IMR-90 (cell line): ENCODE data around the gene GPC6. TPM values are rescaled to one million over a fixed set of nuclear protein-coding genes. Genes with fewer than 3 reads are reported as not detected.

ENCODE experiments used
- ATAC-seq: fragments of 200-7000 bp; cut with Tn5 transposase; 2 replicates; pipeline ENCODE4 v1.9.1; 2020; ENCODE audit warnings: low read depth, mild to moderate bottlenecking, moderate library complexity
- BruUV-seq: library from RNA; stranded (reverse); fragments of 400-500 nt; replicated peaks from 2 replicates; lab custom pipeline; 2021; lab: Mats Ljungman, UMichigan
- CTCF ChIA-PET: fragments of 300-600 bp; formaldehyde crosslinking; extraction: SDS; loops from one replicate; lab custom pipeline; 2021; ENCODE audit warnings: antibody characterized with exemption; lab: Yijun Ruan, JAX
- POLR2A ChIA-PET: fragments of 300-600 bp; sonication (Branson Sonifier 250); formaldehyde crosslinking; loops from one replicate; lab custom pipeline; 2022; ENCODE audit warnings: antibody characterized with exemption; ENCODE audit not compliant: unreplicated experiment; lab: Charles Lee
- DNase-seq: peaks from one replicate; pipeline ENCODE4 v3.0.0; 2013
- H2AFZ ChIP-seq: replicated peaks from 2 replicates; pipeline ENCODE3; 2013; ENCODE audit warnings: low read length, mild to moderate bottlenecking; ENCODE audit not compliant: poor library complexity
- H2AK5ac ChIP-seq: 2 replicates; pipeline ENCODE4 v1.6.1; 2013; ENCODE audit warnings: low read depth, low read length, inconsistent platforms
- H2AK9ac ChIP-seq: replicated peaks from 2 replicates; pipeline ENCODE3; 2013; ENCODE audit warnings: mild to moderate bottlenecking, low read depth, low read length, moderate library complexity; ENCODE audit not compliant: poor library complexity
- H2BK120ac ChIP-seq: 2 replicates; pipeline ENCODE4 v1.6.1; 2013; ENCODE audit warnings: low read depth, low read length, inconsistent platforms
- H2BK15ac ChIP-seq: 3 replicates; pipeline ENCODE4 v1.6.1; 2013; ENCODE audit warnings: low read depth, low read length, inconsistent platforms
- H2BK20ac ChIP-seq: 2 replicates; pipeline ENCODE4 v1.6.1; 2013; ENCODE audit warnings: low read depth, mild to moderate bottlenecking, inconsistent platforms, low read length, moderate library complexity
- H2BK5ac ChIP-seq: 2 replicates; pipeline ENCODE4 v1.6.1; 2013; ENCODE audit warnings: mild to moderate bottlenecking, low read depth, low read length, inconsistent platforms; ENCODE audit not compliant: poor library complexity, severe bottlenecking
- H3K14ac ChIP-seq: replicated peaks from 2 replicates; pipeline ENCODE4 v1.6.1; 2013; ENCODE audit warnings: low read depth, low read length, inconsistent platforms
- H3K18ac ChIP-seq: 2 replicates; pipeline ENCODE4 v1.6.1; 2013; ENCODE audit warnings: low read depth, low read length, control low read depth
- H3K23ac ChIP-seq: 2 replicates; pipeline ENCODE4 v1.6.1; 2013; ENCODE audit warnings: low read depth, low read length, inconsistent platforms
- H3K27ac ChIP-seq: 2 replicates; pipeline ENCODE4 v1.5.1; 2013; ENCODE audit warnings: mild to moderate bottlenecking, control low read depth, low read length; ENCODE audit not compliant: insufficient read depth
- H3K27me3 ChIP-seq: 2 replicates; pipeline ENCODE4 v1.6.1; 2013; ENCODE audit warnings: low read length; ENCODE audit not compliant: control insufficient read depth, insufficient read depth
- H3K36me3 ChIP-seq: 2 replicates; pipeline ENCODE4 v1.6.1; 2013; ENCODE audit warnings: low read length, mixed read lengths; ENCODE audit not compliant: control insufficient read depth, insufficient read depth
- H3K4ac ChIP-seq: 2 replicates; pipeline ENCODE4 v1.6.1; 2013; ENCODE audit warnings: low read depth, low read length, inconsistent platforms
- H3K4me1 ChIP-seq: 2 replicates; pipeline ENCODE4 v1.6.1; 2013; ENCODE audit warnings: low read length, mixed read lengths; ENCODE audit not compliant: control insufficient read depth, insufficient read depth
- H3K4me2 ChIP-seq: 2 replicates; pipeline ENCODE4 v1.6.1; 2013; ENCODE audit warnings: low read depth, mild to moderate bottlenecking, control low read depth, low read length, moderate library complexity
- H3K4me3 ChIP-seq: 2 replicates; pipeline ENCODE4 v1.5.1; 2013; ENCODE audit warnings: low read depth, mild to moderate bottlenecking, control low read depth, low read length, moderate library complexity; ENCODE audit not compliant: insufficient read depth
- H3K56ac ChIP-seq: 2 replicates; pipeline ENCODE4 v1.6.1; 2013; ENCODE audit warnings: low read length, inconsistent platforms; ENCODE audit not compliant: insufficient read depth; ENCODE audit errors: extremely low read depth
- H3K79me1 ChIP-seq, 2 experiments: 2 replicates each; pipeline ENCODE4 v1.6.1; 2013; ENCODE audit warnings: low read length in 2 of 2, inconsistent platforms in 1 of 2, low read depth in 1 of 2
- H3K9ac ChIP-seq: 2 replicates; pipeline ENCODE4 v1.6.1; 2013; ENCODE audit warnings: low read depth, low read length, control low read depth
- H3K9me1 ChIP-seq: 2 replicates; pipeline ENCODE4 v1.6.1; 2013; ENCODE audit warnings: low read length, inconsistent platforms; ENCODE audit not compliant: insufficient read depth
- H3K9me3 ChIP-seq: 2 replicates; pipeline ENCODE4 v1.6.1; 2013; ENCODE audit warnings: low read length; ENCODE audit not compliant: control insufficient read depth, insufficient read depth
- H4K20me1 ChIP-seq: 2 replicates; pipeline ENCODE4 v1.6.1; 2013; ENCODE audit warnings: low read length, inconsistent platforms; ENCODE audit not compliant: insufficient read depth
- H4K5ac ChIP-seq: 2 replicates; pipeline ENCODE4 v1.6.1; 2013; ENCODE audit warnings: mild to moderate bottlenecking, low read depth, low read length, control low read depth
- H4K8ac ChIP-seq, 2 experiments: 2 replicates each; pipeline ENCODE4 v1.6.1; 2013; ENCODE audit warnings: low read depth in 2 of 2, low read length in 2 of 2, control low read depth in 1 of 2, inconsistent platforms in 1 of 2
- H4K91ac ChIP-seq: 2 replicates; pipeline ENCODE4 v1.6.1; 2013; ENCODE audit warnings: low read depth, low read length, inconsistent platforms; ENCODE audit not compliant: insufficient read depth
- BHLHE40 ChIP-seq: fragments of 150-350 bp; IDR thresholded peaks from 2 replicates; pipeline ENCODE4 v1.6.1; 2016; ENCODE audit warnings: mild to moderate bottlenecking, low read depth, low read length
- CEBPB ChIP-seq: IDR thresholded peaks from 2 replicates; pipeline ENCODE4 v1.6.1; 2012; ENCODE audit warnings: low read depth, low read length, improper control_type of control experiment
- CHD1 ChIP-seq: IDR thresholded peaks from 2 replicates; pipeline ENCODE4 v1.6.1; 2012; ENCODE audit warnings: low read depth, low read length, improper control_type of control experiment
- CTCF ChIP-seq: conservative IDR thresholded peaks from 2 replicates; pipeline ENCODE4 v1.5.1; 2012; ENCODE audit warnings: mild to moderate bottlenecking, low read depth, low read length, improper control_type of control experiment
- ELK1 ChIP-seq: fragments of 150-350 bp; IDR thresholded peaks from 2 replicates; pipeline ENCODE4 v1.6.1; 2016; ENCODE audit warnings: low read depth, mild to moderate bottlenecking, low read length, moderate library complexity, borderline replicate concordance
- FOS ChIP-seq: fragments of 150-350 bp; IDR thresholded peaks from 2 replicates; pipeline ENCODE4 v1.6.1; 2016; ENCODE audit warnings: low read depth, low read length
- MAFK ChIP-seq: IDR thresholded peaks from 2 replicates; pipeline ENCODE4 v1.6.1; 2012; ENCODE audit warnings: low read depth, low read length, improper control_type of control experiment
- MAZ ChIP-seq: IDR thresholded peaks from 2 replicates; pipeline ENCODE4 v1.6.1; 2012; ENCODE audit warnings: low read depth, mild to moderate bottlenecking, low read length, improper control_type of control experiment, moderate library complexity, borderline replicate concordance
- MXI1 ChIP-seq: IDR thresholded peaks from 2 replicates; pipeline ENCODE4 v1.6.1; 2012; ENCODE audit warnings: low read depth, mild to moderate bottlenecking, low read length, moderate library complexity, borderline replicate concordance
- NFE2L2 ChIP-seq: fragments of 150-350 bp; IDR thresholded peaks from 2 replicates; pipeline ENCODE4 v1.6.1; 2016; ENCODE audit warnings: low read depth, mild to moderate bottlenecking, low read length
- RAD21 ChIP-seq: IDR thresholded peaks from 2 replicates; pipeline ENCODE4 v1.6.1; 2012; ENCODE audit warnings: low read length, improper control_type of control experiment
- RFX5 ChIP-seq: IDR thresholded peaks from 2 replicates; pipeline ENCODE4 v1.8.0; 2012; ENCODE audit warnings: low read depth, mild to moderate bottlenecking, low read length, moderate library complexity
- SMC3 ChIP-seq: fragments of 150-350 bp; IDR thresholded peaks from 2 replicates; pipeline ENCODE4 v1.6.1; 2016; ENCODE audit warnings: low read depth, mild to moderate bottlenecking, antibody characterized with exemption, low read length, moderate library complexity
- USF2 ChIP-seq: fragments of 150-350 bp; IDR thresholded peaks from 2 replicates; pipeline ENCODE4 v1.6.1; 2017; ENCODE audit warnings: mild to moderate bottlenecking, antibody characterized with exemption, low read length, low read depth
- WGBS, 2 experiments: methylation state at CpG; one replicate each; pipeline versions ENCODE4 v1.1.5 to v1.1.7; 2013; ENCODE audit warnings: missing lambda C conversion rate in 2 of 2; ENCODE audit not compliant: insufficient read length in 1 of 2; ENCODE audit errors: extremely low coverage in 2 of 2; 5-methylcytosine and 5-hydroxymethylcytosine counted together
- dilution Hi-C: fragments of 300-500 bp; cut with HindIII; formaldehyde crosslinking; loops from one replicate; pipeline ENCODE4 v1.14.3; 2018; ENCODE audit warnings: low sequenced_read_pairs; ENCODE audit not compliant: unreplicated experiment
- in situ Hi-C: fragments of 300-500 bp; cut with MboI; formaldehyde crosslinking; loops from 3 replicates; pipeline ENCODE4 v1.14.3; 2019; ENCODE audit warnings: low sequenced_read_pairs, inconsistent platforms, mixed read lengths
- intact Hi-C: fragments of 100-400 bp; cut with micrococcal nuclease; formaldehyde crosslinking; loops from 2 replicates; pipeline ENCODE4 v1.10.0; 2022
- polyA plus RNA-seq, 3 experiments: library from polyadenylated mRNA; depleted of rRNA; stranded (reverse); fragments of >200 nt; gene quantifications; 2 replicates each; pipeline ENCODE4 v1.2.3, GENCODE V29; 2012; ENCODE audit warnings: low replicate concordance in 1 of 3
- total RNA-seq: library from RNA; depleted of rRNA; stranded (reverse); fragments of >200 nt; gene quantifications from 2 replicates; pipeline ENCODE4 v1.2.3, GENCODE V29; 2012

GPC6 gene
- total and polyA plus RNA-seq, 2 of the 4 experiments (the other 2 are of a cell fraction): 14.9 to 39.4 TPM

DNA sequence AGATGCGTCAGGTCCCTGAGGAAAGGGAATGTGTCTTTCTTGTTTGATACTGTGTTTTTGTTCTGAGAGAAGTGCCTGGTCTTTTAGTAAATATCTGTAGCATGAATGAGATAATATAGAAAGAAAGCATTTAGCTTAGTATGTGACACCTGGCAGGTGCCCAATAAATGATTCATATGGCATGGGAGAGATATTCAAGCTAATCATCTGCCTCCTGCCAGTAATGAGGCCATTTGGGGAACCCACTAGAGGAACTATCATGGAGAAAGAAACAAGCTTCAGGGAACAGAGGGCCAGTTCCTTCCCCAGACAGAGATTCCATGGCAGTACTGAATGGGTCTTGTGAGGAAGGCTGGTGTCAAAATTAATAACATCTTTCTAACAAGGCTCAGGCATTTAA lies 648.9 kb downstream of the GPC6 start:
- no peaks in the 10 kb centered on the region for H3K9me1 ChIP-seq
- H3K9me3 ChIP-seq: peaks cover 2% of the 10 kb centered on the region
- no peak overlapping the region for H3K4me3 ChIP-seq
- H3K23ac ChIP-seq: no peak overlapping the region
- H2BK5ac ChIP-seq: no peak overlapping the region
- peak; percentile 82 for DNase-seq
- no TSS peak for BruUV-seq
- 0 out of 4 replicates have a peak, but pooled peaks cover 0 to 5% of the 10 kb centered on the region in 2 experiments for H3K79me1 ChIP-seq
- H2AFZ ChIP-seq: no peak overlapping the region
- H4K91ac ChIP-seq: no peak overlapping the region; the same call in 1 of the 2 replicates
- H3K27ac ChIP-seq: no peak overlapping the region
- WGBS, 2 experiments: no CpG with 5 or more reads among the region's 1 CpG
- TF ChIP-seq MAZ (no peak), CTCF (no peak), RAD21 (no peak), ELK1 (no peak), USF2 (no peak), RFX5 (no peak), CEBPB (no peak), SMC3 (no peak), CHD1 (no peak), NFE2L2 (no peak), MXI1 (no peak), MAFK (no peak), FOS (no peak), BHLHE40 (no peak)
- 0 out of 2 replicates have a peak overlapping the region, but pooled peaks have one; percentile 7 for H2AK5ac ChIP-seq
- no peak overlapping the region for H3K4me2 ChIP-seq
- dilution Hi-C loops (no loop called here), in situ Hi-C loops (no loop called here), intact Hi-C loops (no loop called here)
- no peak overlapping the region for H3K14ac ChIP-seq
- ChIA-PET POLR2A (no interaction called here), CTCF (interaction anchor here (1.0 kb wide), 1 partner anchor 8 kb away, joined by 4 read pairs; no protein-coding TSS in a partner anchor)
- peaks cover 2% of the 10 kb centered on the region; the same call in 1 of the 2 replicates for H3K36me3 ChIP-seq
- no peak overlapping the region for H3K56ac ChIP-seq
- no peaks in the 10 kb centered on the region for H4K20me1 ChIP-seq
- H3K4me1 ChIP-seq: peaks cover 3% of the 10 kb centered on the region
- no peak for ATAC-seq
- no peak overlapping the region for H3K9ac ChIP-seq
- no peak overlapping the region for H2BK120ac ChIP-seq
- H2BK15ac ChIP-seq: peak overlapping the region; percentile 36; the same call in 1 of the 3 replicates
- peak overlapping the region; percentile 51; the same call in 1 of the 2 replicates for H2BK20ac ChIP-seq
- H3K4ac ChIP-seq: no peak overlapping the region
- H2AK9ac ChIP-seq: no peak overlapping the region
- H3K18ac ChIP-seq: peak overlapping the region; percentile 31; the same call in 1 of the 2 replicates
- H3K27me3 ChIP-seq: no peaks in the 10 kb centered on the region
- no peak overlapping the region for H4K8ac ChIP-seq
- H4K5ac ChIP-seq: no peak overlapping the region
